Mesendoderm (in vitro differentiated cells): ENCODE data around the gene TNF.

ENCODE experiments used
- DNase-seq: peaks from one replicate; pipeline ENCODE4 v3.0.0; 2013
- H2AK5ac ChIP-seq: 2 replicates; pipeline ENCODE4 v1.6.1; 2013; ENCODE audit warnings: low read length, inconsistent platforms
- H2BK120ac ChIP-seq: 2 replicates; pipeline ENCODE4 v1.6.1; 2013; ENCODE audit warnings: low read depth, mild to moderate bottlenecking, low read length, moderate library complexity, mixed read lengths
- H2BK15ac ChIP-seq: replicated peaks from 2 replicates; pipeline ENCODE4 v1.6.1; 2013; ENCODE audit warnings: low read depth, mild to moderate bottlenecking, moderate library complexity
- H2BK5ac ChIP-seq: 2 replicates; pipeline ENCODE4 v1.6.1; 2013; ENCODE audit warnings: low read length, inconsistent platforms
- H3K18ac ChIP-seq: 2 replicates; pipeline ENCODE4 v1.6.1; 2013; ENCODE audit warnings: mild to moderate bottlenecking, low read length, mixed read lengths
- H3K23ac ChIP-seq: one replicate; pipeline ENCODE4 v1.6.1; 2013; ENCODE audit warnings: low read length
- H3K27ac ChIP-seq: 2 replicates; pipeline ENCODE4 v1.5.1; 2013; ENCODE audit warnings: low read depth, mild to moderate bottlenecking, inconsistent platforms, low read length, moderate library complexity
- H3K27me3 ChIP-seq: 2 replicates; pipeline ENCODE4 v1.6.1; 2013; ENCODE audit warnings: low read length, control low read depth, mild to moderate bottlenecking, inconsistent platforms; ENCODE audit not compliant: insufficient read depth, poor library complexity
- H3K36me3 ChIP-seq: 2 replicates; pipeline ENCODE4 v1.6.1; 2013; ENCODE audit warnings: low read length, inconsistent platforms; ENCODE audit not compliant: control insufficient read depth, insufficient read depth
- H3K4ac ChIP-seq: one replicate; pipeline ENCODE4 v1.6.1; 2013; ENCODE audit warnings: low read depth, mild to moderate bottlenecking, low read length, moderate library complexity
- H3K4me1 ChIP-seq: 2 replicates; pipeline ENCODE4 v1.6.1; 2013; ENCODE audit warnings: low read depth, low read length, inconsistent platforms; ENCODE audit not compliant: control insufficient read depth
- H3K4me2 ChIP-seq: 2 replicates; pipeline ENCODE4 v1.6.1; 2013; ENCODE audit warnings: low read length
- H3K4me3 ChIP-seq: 2 replicates; pipeline ENCODE4 v1.5.1; 2013; ENCODE audit warnings: mild to moderate bottlenecking, low read length
- H3K56ac ChIP-seq: one replicate; pipeline ENCODE4 v1.6.1; 2013; ENCODE audit warnings: low read length
- H3K79me1 ChIP-seq: 2 replicates; pipeline ENCODE4 v1.6.1; 2013; ENCODE audit warnings: low read length, inconsistent platforms
- H3K79me2 ChIP-seq: 2 replicates; pipeline ENCODE4 v1.6.1; 2013; ENCODE audit warnings: mild to moderate bottlenecking, low read length; ENCODE audit not compliant: control insufficient read depth, insufficient read depth
- H3K9ac ChIP-seq: 2 replicates; pipeline ENCODE4 v1.6.1; 2013; ENCODE audit warnings: low read length, inconsistent platforms
- H4K5ac ChIP-seq: one replicate; pipeline ENCODE4 v1.6.1; 2013; ENCODE audit warnings: low read length
- H4K8ac ChIP-seq: one replicate; pipeline ENCODE4 v1.6.1; 2013; ENCODE audit warnings: low read depth, mild to moderate bottlenecking, control low read depth, low read length, moderate library complexity
- WGBS: extraction: QIAGEN DNeasy Blood & Tissue Kit; methylation state at CpG from one replicate; pipeline ENCODE4 v1.1.7; 2013; ENCODE audit warnings: low lambda C conversion rate, missing lambda C conversion rate; ENCODE audit not compliant: insufficient coverage; ENCODE audit errors: extremely low coverage; 5-methylcytosine and 5-hydroxymethylcytosine counted together

Gene TNF

GRCh38 chr6:31534011-31534410 is 41.4 kb upstream of the TNF start:
- no peak for DNase-seq
- no peak overlapping the region for H3K4ac ChIP-seq
- H3K27ac ChIP-seq: no peak overlapping the region
- no peak overlapping the region for H3K9ac ChIP-seq
- no peak overlapping the region for H2AK5ac ChIP-seq
- H4K8ac ChIP-seq: no peak overlapping the region
- H2BK5ac ChIP-seq: no peak overlapping the region
- no peak overlapping the region for H3K23ac ChIP-seq
- peaks cover 32% of the 10 kb centered on the region for H3K79me1 ChIP-seq
- H3K4me2 ChIP-seq: no peak overlapping the region
- H3K4me1 ChIP-seq: peaks cover 2% of the 10 kb centered on the region
- no peak overlapping the region for H4K5ac ChIP-seq
- WGBS: no CpG with 5 or more reads among the region's 6 CpGs
- no peak overlapping the region for H3K56ac ChIP-seq
- H2BK120ac ChIP-seq: no peak overlapping the region
- H3K4me3 ChIP-seq: no peak overlapping the region
- H3K36me3 ChIP-seq: peaks cover 51% of the 10 kb centered on the region
- peaks cover 34% of the 10 kb centered on the region for H3K79me2 ChIP-seq
- no peak overlapping the region for H3K18ac ChIP-seq
- H2BK15ac ChIP-seq: no peak overlapping the region
- no peaks in the 10 kb centered on the region for H3K27me3 ChIP-seq

- peaks cover 54% of the 10 kb centered on the region for H3K36me3 ChIP-seq
- no peak overlapping the region for H3K27ac ChIP-seq
- no peak overlapping the region for H3K56ac ChIP-seq
- H3K79me2 ChIP-seq: peaks cover 39% of the 10 kb centered on the region
- no peak overlapping the region for H3K4me2 ChIP-seq
- no peak overlapping the region for H4K8ac ChIP-seq
- DNase-seq: no peak
- H3K79me1 ChIP-seq: peaks cover 34% of the 10 kb centered on the region
- no peak overlapping the region for H3K9ac ChIP-seq
- no CpG with 5 or more reads among the region's 24 CpGs for WGBS
- H2BK5ac ChIP-seq: no peak overlapping the region
- H3K23ac ChIP-seq: no peak overlapping the region
- H2BK120ac ChIP-seq: no peak overlapping the region
- H3K4me1 ChIP-seq: peaks cover 5% of the 10 kb centered on the region
- H2BK15ac ChIP-seq: no peak overlapping the region
- no peak overlapping the region for H3K4me3 ChIP-seq
- no peak overlapping the region for H2AK5ac ChIP-seq
- H3K18ac ChIP-seq: no peak overlapping the region
- no peak overlapping the region for H4K5ac ChIP-seq
- H3K4ac ChIP-seq: no peak overlapping the region
- no peaks in the 10 kb centered on the region for H3K27me3 ChIP-seq
These were observed 40.8 kb upstream of the TNF start for GRCh38 chr6:31534521-31535040.

- H3K4me3 ChIP-seq: no peak overlapping the region
- no peak overlapping the region for H4K5ac ChIP-seq
- no peak overlapping the region for H2BK5ac ChIP-seq
- no peak overlapping the region for H3K23ac ChIP-seq
- no peak overlapping the region for H3K56ac ChIP-seq
- peaks cover 5% of the 10 kb centered on the region for H3K4me1 ChIP-seq
- H3K79me2 ChIP-seq: peaks cover 51% of the 10 kb centered on the region
- no peak overlapping the region for H2BK120ac ChIP-seq
- H2AK5ac ChIP-seq: no peak overlapping the region
- no peak overlapping the region for H4K8ac ChIP-seq
- no CpG with 5 or more reads among the region's 2 CpGs for WGBS
- DNase-seq: no peak
- no peak overlapping the region for H3K4ac ChIP-seq
- no peaks in the 10 kb centered on the region for H3K27me3 ChIP-seq
- H3K36me3 ChIP-seq: peaks cover 55% of the 10 kb centered on the region
- H2BK15ac ChIP-seq: no peak overlapping the region
- peaks cover 33% of the 10 kb centered on the region for H3K79me1 ChIP-seq
- H3K27ac ChIP-seq: no peak overlapping the region
- H3K9ac ChIP-seq: no peak overlapping the region
- H3K18ac ChIP-seq: no peak overlapping the region
- no peak overlapping the region for H3K4me2 ChIP-seq
These were observed 39.6 kb upstream of the TNF start for GRCh38 chr6:31535538-31536324.

GRCh38 chr6:31538805-31539400 is 36.5 kb upstream of the TNF start:
- H4K5ac ChIP-seq: no peak overlapping the region
- H3K18ac ChIP-seq: no peak overlapping the region
- H3K4me3 ChIP-seq: no peak overlapping the region
- no peak overlapping the region for H3K27ac ChIP-seq
- H3K36me3 ChIP-seq: peaks cover 39% of the 10 kb centered on the region
- H3K9ac ChIP-seq: peak overlapping the region; percentile 80
- no peak overlapping the region for H3K23ac ChIP-seq
- no peak overlapping the region for H2BK5ac ChIP-seq
- peaks cover 61% of the 10 kb centered on the region for H3K79me2 ChIP-seq
- H3K79me1 ChIP-seq: peaks cover 22% of the 10 kb centered on the region
- H3K27me3 ChIP-seq: no peaks in the 10 kb centered on the region
- no peak overlapping the region for H2AK5ac ChIP-seq
- H3K56ac ChIP-seq: no peak overlapping the region
- no peak for DNase-seq
- no peak overlapping the region for H3K4ac ChIP-seq
- no CpG with 5 or more reads among the region's 6 CpGs for WGBS
- H4K8ac ChIP-seq: no peak overlapping the region
- no peak overlapping the region for H2BK120ac ChIP-seq
- H2BK15ac ChIP-seq: no peak overlapping the region
- H3K4me2 ChIP-seq: peak overlapping the region; percentile 22
- H3K4me1 ChIP-seq: peaks cover 5% of the 10 kb centered on the region

- no peak overlapping the region for H3K27ac ChIP-seq
These were observed 34.7 kb upstream of the TNF start for GRCh38 chr6:31540640-31541039.

More at GRCh38 chr6:31540640-31541039, 34.7 kb upstream of the TNF start:
- Histone ChIP-seq H3K79me1 (peaks cover 12% of the 10 kb centered on the region), H2BK15ac (no peak overlapping the region), H3K79me2 (peaks cover 54% of the 10 kb centered on the region), H3K18ac (no peak overlapping the region), H4K5ac (no peak overlapping the region), H3K4me3 (peak overlapping the region; percentile 48), H3K9ac (peak overlapping the region; percentile 80), H3K4me1 (peaks cover 5% of the 10 kb centered on the region), H3K36me3 (peaks cover 25% of the 10 kb centered on the region), H2BK120ac (no peak overlapping the region), H3K4ac (no peak overlapping the region), H3K4me2 (peak overlapping the region; percentile 43), H2BK5ac (no peak overlapping the region), H3K56ac (peak overlapping the region; percentile 82), H3K23ac (no peak overlapping the region), H4K8ac (no peak overlapping the region), H2AK5ac (no peak overlapping the region), H3K27me3 (no peaks in the 10 kb centered on the region)
- no CpG with 5 or more reads among the region's 4 CpGs for WGBS
- DNase-seq: no peak
